GM12878 (cell line): ENCODE measurements around the gene PRPSAP2. TPM values are rescaled to one million over a fixed set of nuclear protein-coding genes. Genes with fewer than 3 reads are reported as not detected.

Experiments
- BACH1 ChIP-seq: fragments of 450-650 bp; IDR thresholded peaks from 2 replicates; pipeline ENCODE4 v1.6.1; 2017; ENCODE audit warnings: mild to moderate bottlenecking, borderline replicate concordance
- CBFB ChIP-seq: IDR thresholded peaks from 2 replicates; pipeline ENCODE4 v1.6.1; 2016; ENCODE audit warnings: antibody characterized with exemption, low read depth
- CHD1 ChIP-seq: IDR thresholded peaks from 2 replicates; pipeline ENCODE4 v1.6.1; 2012; ENCODE audit warnings: low read depth, low read length, improper control_type of control experiment
- CREM ChIP-seq: IDR thresholded peaks from 2 replicates; pipeline ENCODE4 v1.6.1; 2014; ENCODE audit warnings: antibody characterized with exemption, low read depth
- ESRRA ChIP-seq: IDR thresholded peaks from 2 replicates; pipeline ENCODE4 v1.6.1; 2012; ENCODE audit warnings: mild to moderate bottlenecking, low read length, improper control_type of control experiment
- EZH2 ChIP-seq: IDR thresholded peaks from 2 replicates; pipeline ENCODE4 v1.6.1; 2012; ENCODE audit warnings: low read depth, mild to moderate bottlenecking, control low read depth, inconsistent platforms, low read length, borderline replicate concordance; ENCODE audit not compliant: control insufficient read depth
- FOXK2 ChIP-seq: fragments of 450-650 bp; IDR thresholded peaks from 2 replicates; pipeline ENCODE4 v1.6.1; 2017; ENCODE audit warnings: mild to moderate bottlenecking, moderate library complexity
- KAT2A ChIP-seq: conservative IDR thresholded peaks from 2 replicates; pipeline ENCODE4 v1.6.1; 2011; ENCODE audit warnings: low read depth, low read length; ENCODE audit not compliant: control insufficient read depth
- KDM1A ChIP-seq: fragments of 200-600 bp; sonication (generic); IDR thresholded peaks from 2 replicates; pipeline ENCODE4 v1.6.1; 2016; ENCODE audit warnings: borderline replicate concordance
- PML ChIP-seq: IDR thresholded peaks from 2 replicates; pipeline ENCODE4 v1.6.1; 2012; ENCODE audit warnings: low read length, inconsistent platforms
- POLR2AphosphoS2 ChIP-seq: IDR thresholded peaks from 2 replicates; pipeline ENCODE4 v1.6.1; 2011; ENCODE audit warnings: low read depth, mild to moderate bottlenecking, low read length, improper control_type of control experiment, moderate library complexity
- SMAD5 ChIP-seq: IDR thresholded peaks from 2 replicates; pipeline ENCODE4 v1.6.1; 2016; ENCODE audit warnings: antibody characterized with exemption, low read depth
- SUPT20H ChIP-seq: IDR thresholded peaks from 2 replicates; pipeline ENCODE4 v1.6.1; 2011; ENCODE audit warnings: low read depth, mild to moderate bottlenecking, low read length, moderate library complexity, borderline replicate concordance; ENCODE audit not compliant: control insufficient read depth
- WRNIP1 ChIP-seq: IDR thresholded peaks from 2 replicates; pipeline ENCODE4 v1.6.1; 2011; ENCODE audit warnings: low read depth, low read length, improper control_type of control experiment, borderline replicate concordance
- polyA plus RNA-seq, 11 experiments: library from polyadenylated mRNA; depleted of rRNA in 4 of 11; unstranded in 6 of 11; stranded (reverse) in 5 of 11; fragments of >200 nt; fragmentation: Nextera tagmentation in 4 of 11; fragmentation: Illumina TruSeq in 1 of 11; extraction: Ambion mirVana in 4 of 11; extraction: Trizol in 1 of 11; gene quantifications; 1 replicate in 1 of 11; 2 replicates in 10 of 11; pipeline versions ENCODE4 v1.2.1 to v1.2.3, GENCODE V29; 2011 to 2016; ENCODE audit warnings: inconsistent platforms in 2 of 11, missing spikeins in 2 of 11, low read depth in 1 of 11
- total RNA-seq, 4 experiments: library from RNA; depleted of rRNA in 3 of 4; stranded (reverse); fragments of >200 nt in 3 of 4; fragmentation: Illumina TruSeq in 1 of 4; extraction: Trizol in 1 of 4; gene quantifications; 2 replicates each; pipeline versions ENCODE4 v1.2.1 to v1.2.3, GENCODE V29; 2013 to 2021
- TF ChIP-seq, protein P1 (sequence below): fragments of 450-650 bp; formaldehyde crosslinking; IDR thresholded peaks from 2 replicates; pipeline ENCODE4 v1.4.0; 2020; ENCODE audit warnings: mild to moderate bottlenecking, moderate library complexity

The PRPSAP2 gene
- total and polyA plus RNA-seq, 10 of the 15 experiments (the other 5 are each of a cell fraction or from before 2014, with no cell fraction given), result 33.2 to 102 (median 83.8) TPM

DNA sequence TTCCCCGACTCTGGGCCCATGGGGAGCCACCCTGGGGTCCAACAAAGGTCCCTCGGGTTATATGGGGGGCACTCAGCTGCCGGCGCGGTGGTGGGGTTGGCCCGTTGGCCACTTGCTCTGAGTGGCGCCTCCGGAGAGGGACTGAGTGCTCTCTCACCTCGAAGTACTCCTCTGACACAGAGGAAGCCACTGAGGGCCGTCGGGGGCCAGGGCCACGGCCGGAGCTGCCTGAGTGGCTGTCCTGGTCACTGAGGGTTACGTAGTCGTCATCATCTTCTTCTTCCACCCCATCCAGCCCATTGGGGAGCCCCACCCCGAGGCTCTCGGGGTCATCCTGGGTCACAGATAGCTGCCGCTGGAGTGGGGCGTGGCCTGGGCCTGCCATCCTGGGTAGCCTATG is 119.7 kb downstream of the PRPSAP2 start (continued):
- TF ChIP-seq, protein P1, sequence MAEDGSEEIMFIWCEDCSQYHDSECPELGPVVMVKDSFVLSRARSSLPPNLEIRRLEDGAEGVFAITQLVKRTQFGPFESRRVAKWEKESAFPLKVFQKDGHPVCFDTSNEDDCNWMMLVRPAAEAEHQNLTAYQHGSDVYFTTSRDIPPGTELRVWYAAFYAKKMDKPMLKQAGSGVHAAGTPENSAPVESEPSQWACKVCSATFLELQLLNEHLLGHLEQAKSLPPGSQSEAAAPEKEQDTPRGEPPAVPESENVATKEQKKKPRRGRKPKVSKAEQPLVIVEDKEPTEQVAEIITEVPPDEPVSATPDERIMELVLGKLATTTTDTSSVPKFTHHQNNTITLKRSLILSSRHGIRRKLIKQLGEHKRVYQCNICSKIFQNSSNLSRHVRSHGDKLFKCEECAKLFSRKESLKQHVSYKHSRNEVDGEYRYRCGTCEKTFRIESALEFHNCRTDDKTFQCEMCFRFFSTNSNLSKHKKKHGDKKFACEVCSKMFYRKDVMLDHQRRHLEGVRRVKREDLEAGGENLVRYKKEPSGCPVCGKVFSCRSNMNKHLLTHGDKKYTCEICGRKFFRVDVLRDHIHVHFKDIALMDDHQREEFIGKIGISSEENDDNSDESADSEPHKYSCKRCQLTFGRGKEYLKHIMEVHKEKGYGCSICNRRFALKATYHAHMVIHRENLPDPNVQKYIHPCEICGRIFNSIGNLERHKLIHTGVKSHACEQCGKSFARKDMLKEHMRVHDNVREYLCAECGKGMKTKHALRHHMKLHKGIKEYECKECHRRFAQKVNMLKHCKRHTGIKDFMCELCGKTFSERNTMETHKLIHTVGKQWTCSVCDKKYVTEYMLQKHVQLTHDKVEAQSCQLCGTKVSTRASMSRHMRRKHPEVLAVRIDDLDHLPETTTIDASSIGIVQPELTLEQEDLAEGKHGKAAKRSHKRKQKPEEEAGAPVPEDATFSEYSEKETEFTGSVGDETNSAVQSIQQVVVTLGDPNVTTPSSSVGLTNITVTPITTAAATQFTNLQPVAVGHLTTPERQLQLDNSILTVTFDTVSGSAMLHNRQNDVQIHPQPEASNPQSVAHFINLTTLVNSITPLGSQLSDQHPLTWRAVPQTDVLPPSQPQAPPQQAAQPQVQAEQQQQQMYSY (CRISPR knock-in tag), result no peak
- TF ChIP-seq SMAD5 (no peak), KAT2A (no peak), POLR2AphosphoS2 (no peak), SUPT20H (no peak), CHD1 (no peak), CBFB (no peak), ESRRA (no peak), WRNIP1 (no peak), BACH1 (no peak), CREM (no peak), KDM1A (no peak), FOXK2 (no peak), PML (no peak), EZH2 (no peak)
- TF ChIP-seq, all 136 proteins: peak for 0
